ENCODE data around the gene C8G. TPM values are rescaled to one million over a fixed set of nuclear protein-coding genes. Genes with fewer than 3 reads are reported as not detected.

The C8G gene
- total and polyA plus RNA-seq, 2 of the 8 experiments (the other 6 are each of a cell fraction or from before 2014, with no cell fraction given): 0.62 to 0.80 TPM

DNA sequence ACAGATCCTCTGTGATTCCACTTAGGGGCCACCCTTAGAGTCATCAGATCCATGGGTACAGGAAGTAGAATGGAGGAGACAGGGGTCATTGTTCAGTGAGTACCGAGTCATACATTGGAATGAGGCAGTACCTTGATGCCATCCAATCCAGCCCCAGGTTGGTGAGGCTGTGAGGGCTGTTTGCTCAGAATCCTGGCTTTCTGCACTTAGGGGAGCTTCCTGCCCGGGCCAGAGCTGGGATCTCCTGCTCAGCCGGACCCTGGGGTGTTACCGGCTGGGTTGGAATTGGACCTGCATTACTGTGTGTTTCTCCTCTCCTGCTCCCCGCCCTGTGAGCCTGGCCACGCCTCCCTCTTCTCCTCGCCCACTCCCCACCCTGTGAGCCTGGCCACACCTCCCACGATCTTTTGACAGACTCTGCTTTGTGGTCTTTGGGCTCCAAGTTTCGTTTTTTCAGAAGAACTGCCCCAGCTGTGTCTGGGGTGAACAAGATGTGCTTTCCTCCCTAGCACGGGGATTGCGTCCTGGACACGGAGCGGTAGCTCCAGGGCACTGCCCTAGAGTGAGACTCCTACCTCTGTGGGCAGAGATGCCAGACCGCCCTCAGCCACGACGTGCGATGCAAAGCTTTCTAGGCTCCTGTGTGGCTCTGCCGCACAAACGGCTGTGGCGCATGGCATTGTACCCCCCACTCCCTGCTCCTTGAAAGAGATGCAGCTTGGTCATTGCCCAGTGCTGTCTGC is 43.4 kb upstream of the C8G start:
- peaks cover 9 to 33% (median 23%) of the 10 kb centered on the region in 4 experiments; a peak in 7 of 8 replicates for H3K36me3 ChIP-seq (ENCODE audit: control insufficient read depth in 2 of 4, insufficient read depth in 4 of 4, low read length in 3 of 4)
- no peak overlapping the region for H4K91ac ChIP-seq (replicated peaks; ENCODE audit: insufficient read length, low read length)
- no peak overlapping the region for H3K23ac ChIP-seq (ENCODE audit: insufficient read length)
- H3K79me1 ChIP-seq (ENCODE audit: low read depth, low read length): peaks cover 10% of the 10 kb centered on the region; the same call in 1 of the 2 replicates
- ChIA-PET POLR2A (ENCODE audit: partially characterized antibody) (no interaction called here), CTCF (ENCODE audit: partially characterized antibody) (interaction anchor here (1.5 kb wide), 1 partner anchor 10 kb away, joined by 8 read pairs; no protein-coding TSS in a partner anchor)
- no peak overlapping the region for H2BK5ac ChIP-seq (ENCODE audit: low read depth, low read length)
- peaks cover 0 to 9% of the 10 kb centered on the region in 2 experiments; a peak in 1 of 4 replicates for H3K79me2 ChIP-seq (ENCODE audit: control insufficient read depth in 1 of 2, insufficient read depth in 2 of 2, low read length in 2 of 2)
- H3K9me3 ChIP-seq (ENCODE audit: insufficient read depth in 2 of 2, low read depth in 1 of 2, low read length in 1 of 2): no peaks in the 10 kb centered on the region
- H2AK5ac ChIP-seq (ENCODE audit: low read depth, low read length): no peak overlapping the region
- no peak overlapping the region for H3K18ac ChIP-seq (ENCODE audit: extremely low read depth, low read length)
- no peak overlapping the region for H3K4me3 ChIP-seq (ENCODE audit: extremely low read depth in 1 of 4, insufficient read depth in 2 of 4, low read depth in 3 of 4, low read length in 4 of 4)
- no peak overlapping the region for H3K4ac ChIP-seq (replicated peaks; ENCODE audit: insufficient read length, low read depth, low read length)
- H3K4me1 ChIP-seq (replicated peaks in 1 of 4; ENCODE audit: control insufficient read depth in 3 of 4, insufficient read depth in 4 of 4, low read length in 3 of 4): no peaks in the 10 kb centered on the region; a peak in 1 of 7 replicates
- H3K9ac ChIP-seq (replicated peaks in 1 of 4; ENCODE audit: extremely low read depth in 1 of 4, low read depth in 3 of 4, low read length in 3 of 4): no peak overlapping the region
- no peak overlapping the region for H3K27ac ChIP-seq (ENCODE audit: low read depth, low read length)
- H3K27me3 ChIP-seq (replicated peaks in 1 of 4; ENCODE audit: control insufficient read depth in 3 of 4, extremely low read depth in 1 of 4, insufficient read depth in 3 of 4, low read length in 3 of 4): no peaks in the 10 kb centered on the region
- H4K20me1 ChIP-seq (replicated peaks in 1 of 2; ENCODE audit: control insufficient read depth in 1 of 2, insufficient read depth in 2 of 2, low read length in 2 of 2): peaks cover 10 to 21% of the 10 kb centered on the region in 2 experiments
- FAIRE-seq (no peak), DNase-seq (ENCODE audit: low read depth in 1 of 2, low spot score in 2 of 2) (no peak)
- WGBS, 2 experiments (ENCODE audit: extremely low coverage in 1 of 2, insufficient coverage in 1 of 2, insufficient read length in 1 of 2, insufficient replicate concordance in 2 of 2, low coverage in 1 of 2, low lambda C conversion rate in 2 of 2, missing lambda C conversion rate in 1 of 2): 87% methylated on average over 20 of the region's 20 CpGs; no CpG with 5 or more reads in 1 of the 2 experiments
- no peak overlapping the region for H3K4me2 ChIP-seq (ENCODE audit: insufficient read depth in 1 of 2, low read depth in 2 of 2, low read length in 2 of 2)
- H2BK12ac ChIP-seq (ENCODE audit: low read depth, low read length): no peak overlapping the region
- H2BK15ac ChIP-seq (ENCODE audit: low read length): no peak overlapping the region
- H4K5ac ChIP-seq (ENCODE audit: insufficient read length, low read depth, low read length): no peak overlapping the region
- no peak overlapping the region for H2BK20ac ChIP-seq (ENCODE audit: low read length)
- no peak overlapping the region for H3K56ac ChIP-seq (replicated peaks; ENCODE audit: insufficient read length, low read depth, low read length)
- H2BK120ac ChIP-seq (replicated peaks; ENCODE audit: low read depth, low read length): no peak overlapping the region
- H3K14ac ChIP-seq (ENCODE audit: insufficient read length): no peak overlapping the region
- H3K23me2 ChIP-seq (ENCODE audit: low read depth, low read length): no peaks in the 10 kb centered on the region
- no peak overlapping the region for H2AFZ ChIP-seq (ENCODE audit: low read length)
- H4K8ac ChIP-seq (ENCODE audit: extremely low read depth, insufficient read depth, low read length): no peak overlapping the region
- TF ChIP-seq SIRT6 (IDR thresholded peaks at IDR 0.05; ENCODE audit: low read length) (no peak), SIX5 (IDR thresholded peaks at IDR 0.05; ENCODE audit: low read depth, low read length) (no peak), CHD1 (IDR thresholded peaks at IDR 0.05; ENCODE audit: low read depth, low read length) (no peak), POLR2AphosphoS5 (IDR thresholded peaks at IDR 0.05; ENCODE audit: low read depth, low read length) (no peak), HDAC2 (IDR thresholded peaks at IDR 0.05; ENCODE audit: borderline replicate concordance in 1 of 2, low read depth in 2 of 2, low read length in 2 of 2) (no peak), CREB1 (IDR thresholded peaks at IDR 0.05) (no peak), MAFK (IDR thresholded peaks at IDR 0.05; ENCODE audit: low read depth, low read length) (no peak), NRF1 (IDR thresholded peaks at IDR 0.05; ENCODE audit: low read depth, low read length) (no peak), TAF7 (optimal IDR thresholded peaks at IDR 0.05; ENCODE audit: borderline replicate concordance, low read depth, low read length) (no peak)
- TF ChIP-seq, protein P1, sequence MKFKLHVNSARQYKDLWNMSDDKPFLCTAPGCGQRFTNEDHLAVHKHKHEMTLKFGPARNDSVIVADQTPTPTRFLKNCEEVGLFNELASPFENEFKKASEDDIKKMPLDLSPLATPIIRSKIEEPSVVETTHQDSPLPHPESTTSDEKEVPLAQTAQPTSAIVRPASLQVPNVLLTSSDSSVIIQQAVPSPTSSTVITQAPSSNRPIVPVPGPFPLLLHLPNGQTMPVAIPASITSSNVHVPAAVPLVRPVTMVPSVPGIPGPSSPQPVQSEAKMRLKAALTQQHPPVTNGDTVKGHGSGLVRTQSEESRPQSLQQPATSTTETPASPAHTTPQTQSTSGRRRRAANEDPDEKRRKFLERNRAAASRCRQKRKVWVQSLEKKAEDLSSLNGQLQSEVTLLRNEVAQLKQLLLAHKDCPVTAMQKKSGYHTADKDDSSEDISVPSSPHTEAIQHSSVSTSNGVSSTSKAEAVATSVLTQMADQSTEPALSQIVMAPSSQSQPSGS (IDR thresholded peaks at IDR 0.05; ENCODE audit: low read length): no peak
- TF ChIP-seq, protein P2, sequence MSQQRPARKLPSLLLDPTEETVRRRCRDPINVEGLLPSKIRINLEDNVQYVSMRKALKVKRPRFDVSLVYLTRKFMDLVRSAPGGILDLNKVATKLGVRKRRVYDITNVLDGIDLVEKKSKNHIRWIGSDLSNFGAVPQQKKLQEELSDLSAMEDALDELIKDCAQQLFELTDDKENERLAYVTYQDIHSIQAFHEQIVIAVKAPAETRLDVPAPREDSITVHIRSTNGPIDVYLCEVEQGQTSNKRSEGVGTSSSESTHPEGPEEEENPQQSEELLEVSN (IDR thresholded peaks at IDR 0.05): no peak
